GM08714 (cell line): Measurements from ENCODE around the gene BICDL2.
"Not testable (repeated sequence)": the region's sequence is repeated elsewhere in the genome, so short reads cannot be mapped to it uniquely, and the experiment has no call there.

Experiments used
- H3K4me3 ChIP-seq: fragments of 200-500 bp; sonication (Bioruptor generic); 2 replicates; pipeline ENCODE4 v1.5.1; 2014; ENCODE audit warnings: mild to moderate bottlenecking, low read length, inconsistent platforms
- ZNF274 ChIP-seq: IDR thresholded peaks from 2 replicates; pipeline ENCODE4 v1.6.1; 2012; ENCODE audit warnings: mild to moderate bottlenecking, low read depth, low read length

BICDL2 gene

GRCh38 chr16:3058139-3059030 is 21.6 kb upstream of the BICDL2 start:
- H3K4me3 ChIP-seq = peak overlapping the region; percentile 94
- no peak for TF ChIP-seq ZNF274

- no peak for TF ChIP-seq ZNF274
- H3K4me3 ChIP-seq = no peak overlapping the region; the same call in 1 of the 2 replicates
These were observed 20.7 kb upstream of the BICDL2 start for GRCh38 chr16:3057181-3058138.

- no peak overlapping the region for H3K4me3 ChIP-seq
- no peak for TF ChIP-seq ZNF274
These were observed 19.8 kb upstream of the BICDL2 start for GRCh38 chr16:3056336-3057180.

- not testable (repeated sequence) for H3K4me3 ChIP-seq
These were observed 19.0 kb upstream of the BICDL2 start for GRCh38 chr16:3055734-3056115.

GRCh38 chr16:3054965-3055733 is 18.4 kb upstream of the BICDL2 start:
- TF ChIP-seq ZNF274 = no peak
- no peak overlapping the region for H3K4me3 ChIP-seq

DNA sequence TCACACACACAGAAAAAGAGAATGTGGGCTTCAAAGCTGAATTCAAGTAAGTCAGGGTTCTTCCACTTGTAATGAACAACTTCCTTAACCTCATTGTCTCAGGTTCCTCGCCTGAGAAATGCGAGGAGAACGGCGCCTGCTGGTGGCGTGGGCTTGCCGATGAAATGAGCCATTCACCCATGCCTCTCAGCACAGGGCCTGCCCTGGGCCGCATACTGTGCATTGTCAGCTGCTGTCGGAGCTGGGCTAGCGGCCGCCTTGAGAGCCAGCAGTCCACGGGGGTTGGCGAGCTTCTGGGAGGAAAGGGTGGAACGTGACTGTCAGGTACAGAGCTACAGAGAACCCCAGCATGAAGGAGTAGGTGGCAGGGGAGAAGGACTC is 16.6 kb upstream of the BICDL2 start:
- not testable (repeated sequence) for H3K4me3 ChIP-seq

DNA sequence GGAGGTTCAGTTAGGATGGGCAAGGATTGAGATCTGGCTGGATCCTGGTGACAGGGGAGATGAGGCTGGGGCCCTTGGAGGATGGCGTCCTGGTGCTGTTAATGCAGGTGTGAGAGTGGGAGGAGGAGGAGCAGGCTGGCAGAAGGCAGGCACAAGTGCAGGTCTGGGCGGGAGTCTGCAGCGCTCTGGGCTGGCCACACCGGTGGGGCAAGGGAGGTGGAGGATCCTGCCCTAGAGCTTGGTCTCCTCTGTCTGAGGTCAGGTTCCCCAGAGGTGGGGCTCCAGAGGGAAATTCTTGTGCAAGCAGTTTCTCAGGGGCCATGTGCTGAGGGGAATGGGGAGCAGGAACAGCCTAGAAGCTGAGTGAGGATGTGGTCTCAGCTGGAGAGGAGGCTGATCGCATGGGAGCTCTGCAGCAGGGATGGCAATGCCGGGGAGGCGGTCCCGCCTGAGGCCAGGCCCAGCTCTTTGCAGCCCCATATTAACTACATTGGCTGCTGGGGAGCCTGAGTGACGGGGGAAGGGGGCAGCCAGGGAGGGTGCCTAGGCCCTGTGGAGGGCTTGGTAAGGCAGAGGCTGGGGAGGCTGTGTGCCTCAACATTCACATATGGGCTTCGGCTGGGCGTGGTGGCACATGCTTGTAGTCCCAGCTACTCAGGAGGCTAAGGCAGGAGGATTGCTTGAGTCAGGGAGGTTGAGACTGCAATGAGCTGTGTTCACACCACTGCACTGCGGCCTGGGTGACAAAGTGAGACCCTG is 16.0 kb upstream of the BICDL2 start:
- H3K4me3 ChIP-seq = not testable (repeated sequence)

DNA sequence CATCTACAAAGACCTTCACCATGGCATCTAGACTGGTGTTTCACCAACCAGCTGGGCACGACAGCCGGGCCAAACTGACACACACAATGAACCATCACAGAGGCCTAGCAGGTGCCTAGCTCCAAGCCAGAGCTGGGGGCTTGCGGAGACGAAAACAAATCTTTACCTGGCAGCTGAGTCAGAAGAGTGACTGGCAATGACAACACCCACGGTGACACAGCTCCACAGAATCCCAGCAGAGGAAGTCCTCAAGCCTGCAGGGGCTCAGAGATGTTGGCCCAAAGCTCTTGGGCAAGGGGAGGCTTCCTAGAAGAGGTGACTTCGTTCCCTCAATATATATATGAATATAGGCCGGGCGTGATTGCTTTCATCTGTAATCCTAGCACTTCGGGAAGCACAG is 14.8 kb upstream of the BICDL2 start:
- TF ChIP-seq ZNF274 = no peak
- H3K4me3 ChIP-seq = no peak overlapping the region

DNA sequence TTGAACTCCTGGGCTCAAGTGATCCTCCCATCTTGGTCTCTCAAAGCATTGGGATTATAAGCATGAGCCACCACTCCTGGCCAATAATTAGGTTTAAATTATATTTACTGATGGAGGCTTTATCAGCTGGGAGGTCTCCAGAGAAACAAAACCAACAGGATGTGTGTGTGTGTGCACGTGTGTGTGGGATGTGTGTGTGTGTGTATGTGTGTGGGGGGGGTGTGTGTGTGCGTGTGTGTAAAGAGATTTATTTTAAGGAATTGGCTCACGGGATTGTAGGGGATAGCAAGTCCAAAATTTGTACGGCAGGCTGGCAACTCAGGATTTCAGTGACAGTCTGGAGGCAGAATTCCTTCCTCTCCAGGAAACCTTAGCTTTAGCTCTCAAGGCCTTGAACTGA is 14.3 kb upstream of the BICDL2 start:
- no peak for TF ChIP-seq ZNF274

GRCh38 chr16:3050487-3050886 is 13.7 kb upstream of the BICDL2 start:
- H3K4me3 ChIP-seq = no peak overlapping the region
- no peak for TF ChIP-seq ZNF274

More for the DNA sequence above, 14.3 kb upstream of the BICDL2 start:
- no peak overlapping the region for H3K4me3 ChIP-seq

DNA sequence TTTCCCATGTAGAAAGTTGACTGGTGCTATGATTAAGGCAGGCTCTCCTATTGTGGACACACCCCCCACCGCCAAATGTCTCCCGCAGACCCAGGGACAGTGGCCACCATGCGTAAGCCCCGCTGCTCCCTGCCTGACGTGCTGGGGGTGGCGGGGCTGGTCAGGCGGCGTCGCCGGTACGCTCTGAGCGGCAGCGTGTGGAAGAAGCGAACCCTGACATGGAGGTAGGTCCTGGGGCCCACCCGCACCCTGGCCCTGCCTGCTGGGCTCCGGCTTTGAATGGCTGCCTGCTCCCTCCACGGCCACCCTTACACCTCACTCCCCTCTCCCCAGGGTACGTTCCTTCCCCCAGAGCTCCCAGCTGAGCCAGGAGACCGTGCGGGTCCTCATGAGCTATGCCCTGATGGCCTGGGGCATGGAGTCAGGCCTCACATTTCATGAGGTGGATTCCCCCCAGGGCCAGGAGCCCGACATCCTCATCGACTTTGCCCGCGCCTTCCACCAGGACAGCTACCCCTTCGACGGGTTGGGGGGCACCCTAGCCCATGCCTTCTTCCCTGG is 13.3 kb upstream of the BICDL2 start:
- TF ChIP-seq ZNF274 = no peak
- no peak overlapping the region for H3K4me3 ChIP-seq

GRCh38 chr16:3047387-3047720 is 10.6 kb upstream of the BICDL2 start:
- TF ChIP-seq ZNF274 = no peak
- H3K4me3 ChIP-seq = no peak overlapping the region
